Measurements from ENCODE around the gene EGFL7.

The EGFL7 gene

DNA sequence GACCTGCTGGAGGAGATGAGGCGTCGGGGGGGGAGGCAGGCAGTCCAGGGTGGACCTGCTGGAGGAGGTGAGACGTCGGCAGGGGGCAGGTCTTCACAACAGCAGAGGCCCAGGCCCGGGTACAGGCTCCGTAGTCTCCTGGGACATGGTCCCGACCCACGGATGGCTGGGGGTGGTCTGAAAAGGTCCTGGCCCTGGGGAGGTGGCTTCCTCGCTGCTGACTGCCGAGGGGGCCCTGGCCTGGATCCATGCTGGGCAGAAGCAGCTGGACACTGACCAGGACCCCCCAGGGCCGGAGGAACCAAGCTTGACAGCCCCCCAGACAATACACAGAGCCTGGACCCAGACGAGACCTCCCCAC lies 8.5 kb downstream of the EGFL7 start:
- Histone ChIP-seq H3K27me3 (replicated peaks; ENCODE audit: control insufficient read depth, insufficient read depth, low read length) (no peaks in the 10 kb centered on the region; the same call in 1 of the 2 replicates), H3K36me3 (ENCODE audit: control insufficient read depth, insufficient read depth, low read length) (no peaks in the 10 kb centered on the region; the same call in 1 of the 2 replicates), H3K4me3 (replicated peaks; ENCODE audit: low read depth, low read length) (no peak overlapping the region)
- DNase-seq (ENCODE audit: extremely low read depth, insufficient read length), result no peak
- TF ChIP-seq, protein P1, sequence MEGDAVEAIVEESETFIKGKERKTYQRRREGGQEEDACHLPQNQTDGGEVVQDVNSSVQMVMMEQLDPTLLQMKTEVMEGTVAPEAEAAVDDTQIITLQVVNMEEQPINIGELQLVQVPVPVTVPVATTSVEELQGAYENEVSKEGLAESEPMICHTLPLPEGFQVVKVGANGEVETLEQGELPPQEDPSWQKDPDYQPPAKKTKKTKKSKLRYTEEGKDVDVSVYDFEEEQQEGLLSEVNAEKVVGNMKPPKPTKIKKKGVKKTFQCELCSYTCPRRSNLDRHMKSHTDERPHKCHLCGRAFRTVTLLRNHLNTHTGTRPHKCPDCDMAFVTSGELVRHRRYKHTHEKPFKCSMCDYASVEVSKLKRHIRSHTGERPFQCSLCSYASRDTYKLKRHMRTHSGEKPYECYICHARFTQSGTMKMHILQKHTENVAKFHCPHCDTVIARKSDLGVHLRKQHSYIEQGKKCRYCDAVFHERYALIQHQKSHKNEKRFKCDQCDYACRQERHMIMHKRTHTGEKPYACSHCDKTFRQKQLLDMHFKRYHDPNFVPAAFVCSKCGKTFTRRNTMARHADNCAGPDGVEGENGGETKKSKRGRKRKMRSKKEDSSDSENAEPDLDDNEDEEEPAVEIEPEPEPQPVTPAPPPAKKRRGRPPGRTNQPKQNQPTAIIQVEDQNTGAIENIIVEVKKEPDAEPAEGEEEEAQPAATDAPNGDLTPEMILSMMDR (IDR thresholded peaks at IDR 0.05; ENCODE audit: insufficient read depth, low read length, poor library complexity, severe bottlenecking), result no peak

DNA sequence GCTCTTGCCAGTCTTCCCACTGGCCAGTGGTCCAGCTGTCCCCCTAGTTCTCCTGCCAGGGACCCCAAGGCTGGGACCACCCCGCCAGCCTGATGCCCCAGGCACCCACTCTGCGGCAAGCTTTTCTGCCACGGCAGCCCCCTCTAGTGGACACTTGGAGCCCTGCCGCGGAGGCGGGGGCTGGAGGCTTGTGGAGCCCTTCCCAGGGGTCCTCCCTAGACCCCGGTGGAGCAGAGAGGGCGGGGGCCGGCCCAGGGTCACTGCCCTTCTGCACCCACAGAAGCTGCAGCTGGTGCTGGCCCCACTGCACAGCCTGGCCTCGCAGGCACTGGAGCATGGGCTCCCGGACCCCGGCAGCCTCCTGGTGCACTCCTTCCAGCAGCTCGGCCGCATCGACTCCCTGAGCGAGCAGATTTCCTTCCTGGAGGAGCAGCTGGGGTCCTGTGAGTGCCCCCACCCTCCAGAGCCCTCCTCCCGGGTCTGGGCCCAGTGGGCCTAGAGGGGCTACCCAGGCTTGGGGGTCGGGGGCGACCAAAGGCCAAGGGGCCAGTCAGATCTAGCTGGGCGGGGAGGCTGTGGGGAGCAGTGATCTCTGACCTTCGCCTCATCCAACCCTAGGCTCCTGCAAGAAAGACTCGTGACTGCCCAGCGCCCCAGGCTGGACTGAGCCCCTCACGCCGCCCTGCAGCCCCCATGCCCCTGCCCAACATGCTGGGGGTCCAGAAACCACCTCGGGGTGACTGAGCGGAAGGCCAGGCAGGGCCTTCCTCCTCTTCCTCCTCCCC lies 9.1 kb downstream of the EGFL7 start:
- TF ChIP-seq, protein P1 (IDR thresholded peaks at IDR 0.05; ENCODE audit: insufficient read depth, low read length, poor library complexity, severe bottlenecking), result peak; percentile 97
- Histone ChIP-seq H3K36me3 (ENCODE audit: control insufficient read depth, insufficient read depth, low read length) (no peaks in the 10 kb centered on the region; the same call in 1 of the 2 replicates), H3K27me3 (replicated peaks; ENCODE audit: control insufficient read depth, insufficient read depth, low read length) (no peaks in the 10 kb centered on the region; the same call in 1 of the 2 replicates), H3K4me3 (replicated peaks; ENCODE audit: low read depth, low read length) (no peak overlapping the region)
- no peak for DNase-seq (ENCODE audit: extremely low read depth, insufficient read length)

DNA sequence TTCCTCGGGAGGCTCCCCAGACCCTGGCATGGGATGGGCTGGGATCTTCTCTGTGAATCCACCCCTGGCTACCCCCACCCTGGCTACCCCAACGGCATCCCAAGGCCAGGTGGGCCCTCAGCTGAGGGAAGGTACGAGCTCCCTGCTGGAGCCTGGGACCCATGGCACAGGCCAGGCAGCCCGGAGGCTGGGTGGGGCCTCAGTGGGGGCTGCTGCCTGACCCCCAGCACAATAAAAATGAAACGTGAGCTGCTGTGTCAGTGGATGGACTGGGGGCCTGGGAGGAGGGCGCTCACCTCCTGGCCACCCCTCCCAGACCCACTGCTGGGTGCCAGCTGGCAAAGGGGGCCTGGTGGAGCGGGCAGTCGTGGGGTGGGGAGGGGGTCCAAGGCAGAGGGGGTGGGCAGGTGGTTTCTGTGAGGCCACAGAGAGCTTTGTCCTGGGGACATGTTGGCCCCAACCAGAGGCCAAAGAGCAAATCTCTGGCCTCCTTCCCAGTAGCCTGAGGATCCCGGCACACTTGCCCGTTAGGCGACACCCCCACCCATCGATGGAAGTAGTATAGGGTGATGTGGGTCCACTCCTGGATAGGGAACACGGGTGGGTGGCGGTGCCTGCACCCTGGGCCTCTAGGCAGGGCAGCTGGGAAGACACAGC lies 9.8 kb downstream of the EGFL7 start:
- TF ChIP-seq, protein P1 (IDR thresholded peaks at IDR 0.05; ENCODE audit: insufficient read depth, low read length, poor library complexity, severe bottlenecking), result no peak
- Histone ChIP-seq H3K4me3 (replicated peaks; ENCODE audit: low read depth, low read length) (no peak overlapping the region), H3K27me3 (replicated peaks; ENCODE audit: control insufficient read depth, insufficient read depth, low read length) (no peaks in the 10 kb centered on the region; the same call in 1 of the 2 replicates), H3K36me3 (ENCODE audit: control insufficient read depth, insufficient read depth, low read length) (no peaks in the 10 kb centered on the region; the same call in 1 of the 2 replicates)
- DNase-seq (ENCODE audit: extremely low read depth, insufficient read length), result no peak

DNA sequence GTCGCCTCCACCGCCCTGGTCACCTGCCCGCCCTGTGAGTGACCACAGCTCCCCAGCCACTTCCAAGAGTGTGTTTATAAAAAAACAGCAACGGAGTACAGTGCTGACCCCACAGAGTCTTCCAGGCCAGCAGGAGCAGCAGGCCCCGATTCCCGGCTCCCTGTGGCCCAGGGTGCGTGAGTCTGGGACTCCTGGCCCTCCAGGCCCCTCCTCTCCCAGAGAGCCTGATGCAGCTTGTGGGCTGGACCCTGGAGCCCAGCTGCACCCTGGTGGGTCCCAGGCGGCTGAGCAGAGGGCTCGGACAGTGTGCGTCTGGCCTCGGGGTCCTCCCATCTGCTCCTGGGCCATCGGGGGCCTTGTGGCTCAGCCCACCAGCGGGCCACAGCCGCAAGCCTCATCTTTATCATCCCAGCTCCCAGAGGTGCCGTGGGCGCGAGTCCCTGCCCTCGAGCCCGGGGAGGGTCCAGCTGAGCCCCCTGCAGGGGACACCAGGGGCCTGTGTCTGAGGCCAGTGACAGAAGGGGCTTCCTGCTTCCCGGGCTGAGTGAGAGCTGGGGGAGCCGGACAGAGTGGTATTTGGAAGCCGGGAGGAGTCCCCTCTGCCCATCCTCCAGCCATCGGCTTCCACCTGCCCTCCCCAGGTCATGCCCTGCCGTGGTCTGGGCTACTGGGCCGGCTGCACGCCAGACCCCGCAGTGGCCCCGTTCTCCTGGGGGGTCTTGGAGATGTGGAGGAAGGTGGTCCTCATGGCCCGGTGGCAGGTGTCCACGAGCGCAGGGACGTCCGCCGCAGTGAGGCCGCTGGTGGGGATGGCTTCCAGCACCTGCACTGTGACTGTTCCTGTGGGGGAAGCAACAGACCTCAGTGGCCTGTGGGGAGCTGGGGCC lies 10.6 kb downstream of the EGFL7 start:
- Histone ChIP-seq H3K4me3 (replicated peaks; ENCODE audit: low read depth, low read length) (no peak overlapping the region), H3K36me3 (ENCODE audit: control insufficient read depth, insufficient read depth, low read length) (no peaks in the 10 kb centered on the region; the same call in 1 of the 2 replicates), H3K27me3 (replicated peaks; ENCODE audit: control insufficient read depth, insufficient read depth, low read length) (no peaks in the 10 kb centered on the region; the same call in 1 of the 2 replicates)
- DNase-seq (ENCODE audit: extremely low read depth, insufficient read length), result no peak
- TF ChIP-seq, protein P1 (IDR thresholded peaks at IDR 0.05; ENCODE audit: insufficient read depth, low read length, poor library complexity, severe bottlenecking), result no peak

DNA sequence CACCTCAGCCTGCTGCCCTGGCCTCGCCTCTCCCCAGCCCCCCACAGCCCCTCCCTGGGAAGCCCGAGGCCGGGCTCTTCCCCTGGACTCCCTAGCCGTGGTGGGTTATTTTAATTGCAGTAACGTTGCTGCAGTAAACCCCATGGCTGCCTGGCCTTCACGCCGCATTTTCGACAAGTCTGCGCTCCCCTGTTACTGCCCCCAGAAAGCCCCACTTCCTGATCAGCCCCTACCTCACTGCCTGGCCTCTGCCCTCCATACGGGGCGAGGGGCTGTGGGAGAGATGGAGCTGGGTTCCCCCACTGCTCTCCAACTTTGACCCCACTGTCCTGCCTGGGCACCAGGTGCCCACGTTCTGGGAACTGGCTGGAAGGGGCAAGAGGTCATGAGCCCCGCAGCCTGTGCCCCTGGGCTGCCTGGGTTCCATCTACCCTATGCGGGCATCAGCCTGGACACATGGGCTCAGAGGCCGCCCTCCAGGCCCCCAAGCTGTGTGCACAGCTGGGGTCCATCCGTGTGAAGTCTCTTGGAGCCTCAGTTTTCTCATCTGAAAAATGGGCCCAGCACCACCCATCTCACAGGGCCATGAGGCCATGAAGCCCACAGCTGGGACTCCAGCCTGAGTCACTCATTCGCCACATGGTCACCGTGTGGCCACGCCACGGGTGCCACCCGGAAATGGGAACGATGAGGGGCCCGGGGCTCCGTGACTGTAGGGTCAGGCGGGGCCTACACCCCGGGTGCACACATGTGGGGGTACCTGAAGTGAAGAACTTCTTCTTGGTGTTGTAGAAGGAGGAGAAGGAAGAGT lies 11.5 kb downstream of the EGFL7 start:
- no peak for DNase-seq (ENCODE audit: extremely low read depth, insufficient read length)
- no peaks in the 10 kb centered on the region; the same call in 1 of the 2 replicates for H3K27me3 ChIP-seq (replicated peaks; ENCODE audit: control insufficient read depth, insufficient read depth, low read length)
- no peaks in the 10 kb centered on the region; the same call in 1 of the 2 replicates for H3K36me3 ChIP-seq (ENCODE audit: control insufficient read depth, insufficient read depth, low read length)
- no peak overlapping the region for H3K4me3 ChIP-seq (replicated peaks; ENCODE audit: low read depth, low read length)
- TF ChIP-seq, protein P1 (IDR thresholded peaks at IDR 0.05; ENCODE audit: insufficient read depth, low read length, poor library complexity, severe bottlenecking), result no peak
